Measurements from ENCODE around the gene ACP1. TPM values are rescaled to one million over a fixed set of nuclear protein-coding genes. Genes with fewer than 3 reads are reported as not detected.

ACP1 gene
- total and polyA plus RNA-seq, 2 of the 8 experiments (the other 6 are each of a cell fraction or from before 2014, with no cell fraction given), result 115 to 155 TPM

DNA sequence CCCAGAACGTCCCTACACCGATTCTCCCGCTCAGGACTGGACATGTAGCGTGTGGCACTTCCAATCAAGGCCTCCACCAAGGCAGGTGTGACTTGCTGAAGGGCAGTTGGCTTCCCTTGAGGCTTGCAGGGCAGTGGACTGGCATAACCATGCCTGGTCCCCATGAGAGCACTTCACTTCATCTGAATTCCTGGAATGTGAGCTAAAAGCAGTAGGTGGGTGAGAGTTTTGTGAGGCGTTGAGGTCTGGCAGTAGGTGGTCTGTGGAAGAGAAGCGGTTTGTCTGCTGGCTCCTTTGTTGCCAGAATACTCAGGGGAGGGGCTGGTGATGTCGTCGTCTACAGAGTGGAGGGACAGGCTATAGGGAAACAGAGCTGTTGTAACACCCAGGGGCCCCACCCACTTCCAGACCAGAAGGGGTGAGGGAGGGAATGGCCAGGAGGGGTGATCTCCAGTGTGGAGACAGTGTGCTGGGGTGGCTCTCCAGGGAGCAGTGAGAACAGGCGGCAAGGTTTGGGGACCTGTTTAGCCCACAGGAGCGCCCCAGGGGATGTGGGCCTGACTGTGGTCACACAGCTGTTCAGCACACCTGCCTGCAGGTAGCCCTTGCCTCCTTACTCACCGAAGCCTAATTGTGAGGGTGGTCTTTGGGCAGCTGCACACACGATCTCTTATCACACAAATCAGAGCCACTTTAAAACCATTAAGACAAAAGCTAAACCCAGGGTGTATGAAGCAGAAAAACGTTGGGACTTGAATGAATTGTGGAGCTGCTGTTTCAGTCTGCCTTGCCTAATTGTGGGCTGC, 44.6 kb downstream of the ACP1 start:
- peak; percentile 60 to 64 for DNase-seq (ENCODE audit: low read depth in 1 of 2, low spot score in 2 of 2)
- H3K4me1 ChIP-seq (replicated peaks in 1 of 4; ENCODE audit: control insufficient read depth in 3 of 4, insufficient read depth in 4 of 4, low read length in 3 of 4), result peaks cover 3 to 13% (median 9%) of the 10 kb centered on the region in 4 experiments; a peak in 6 of 7 replicates
- H3K14ac ChIP-seq (ENCODE audit: insufficient read length), result no peak overlapping the region
- peak overlapping the region; percentile 1 for H3K4ac ChIP-seq (replicated peaks; ENCODE audit: insufficient read length, low read depth, low read length)
- no peak overlapping the region for H3K27ac ChIP-seq (ENCODE audit: low read depth, low read length)
- H3K79me2 ChIP-seq (ENCODE audit: control insufficient read depth in 1 of 2, insufficient read depth in 2 of 2, low read length in 2 of 2), result no peaks in the 10 kb centered on the region
- H2BK120ac ChIP-seq (replicated peaks; ENCODE audit: low read depth, low read length), result peak overlapping the region; percentile 16
- peak overlapping the region; percentile 75 for H4K91ac ChIP-seq (replicated peaks; ENCODE audit: insufficient read length, low read length)
- no peak overlapping the region for H4K5ac ChIP-seq (ENCODE audit: insufficient read length, low read depth, low read length)
- H3K79me1 ChIP-seq (ENCODE audit: low read depth, low read length), result no peaks in the 10 kb centered on the region
- H2BK12ac ChIP-seq (ENCODE audit: low read depth, low read length), result peak overlapping the region; percentile 95
- H2BK15ac ChIP-seq (ENCODE audit: low read length), result peak overlapping the region; percentile 96; the same call in 1 of the 2 replicates
- ChIA-PET POLR2A (ENCODE audit: partially characterized antibody) (interaction anchor here (0.7 kb wide), 2 partner anchors 19 to 20 kb away, joined by 3 read pairs; no protein-coding TSS in a partner anchor), CTCF (ENCODE audit: partially characterized antibody) (interaction anchor here (1.2 to 1.9 kb wide), 4 partner anchors 8 to 273 kb away, joined by 3 to 4 read pairs (median 3); no protein-coding TSS in a partner anchor)
- no peak overlapping the region for H3K23ac ChIP-seq (ENCODE audit: insufficient read length)
- FAIRE-seq, result peak; percentile 36
- H2BK5ac ChIP-seq (ENCODE audit: low read depth, low read length), result peak overlapping the region; percentile 40; the same call in 1 of the 2 replicates
- H3K36me3 ChIP-seq (ENCODE audit: control insufficient read depth in 2 of 4, insufficient read depth in 4 of 4, low read length in 3 of 4), result no peaks in the 10 kb centered on the region
- peak overlapping the region in 1 of 4 experiments; percentile 4; a peak in 1 of 7 replicates for H3K9ac ChIP-seq (replicated peaks in 1 of 4; ENCODE audit: extremely low read depth in 1 of 4, low read depth in 3 of 4, low read length in 3 of 4)
- peak overlapping the region; percentile 49; the same call in 1 of the 2 replicates for H2AFZ ChIP-seq (ENCODE audit: low read length)
- H3K4me3 ChIP-seq (ENCODE audit: extremely low read depth in 1 of 4, insufficient read depth in 2 of 4, low read depth in 3 of 4, low read length in 4 of 4), result no peak overlapping the region
- 52% methylated on average over 13 of the region's 13 CpGs; no CpG with 5 or more reads in 1 of the 2 experiments for WGBS, 2 experiments (ENCODE audit: extremely low coverage in 1 of 2, insufficient coverage in 1 of 2, insufficient read length in 1 of 2, insufficient replicate concordance in 2 of 2, low coverage in 1 of 2, low lambda C conversion rate in 2 of 2, missing lambda C conversion rate in 1 of 2)
- H3K27me3 ChIP-seq (replicated peaks in 1 of 4; ENCODE audit: control insufficient read depth in 3 of 4, extremely low read depth in 1 of 4, insufficient read depth in 3 of 4, low read length in 3 of 4), result no peaks in the 10 kb centered on the region
- H3K4me2 ChIP-seq (ENCODE audit: insufficient read depth in 1 of 2, low read depth in 2 of 2, low read length in 2 of 2), result peak overlapping the region; percentile 18 to 25; a peak in 3 of 4 replicates
- no peaks in the 10 kb centered on the region for H3K9me3 ChIP-seq (ENCODE audit: insufficient read depth in 2 of 2, low read depth in 1 of 2, low read length in 1 of 2)
- no peak overlapping the region for H3K56ac ChIP-seq (replicated peaks; ENCODE audit: insufficient read length, low read depth, low read length)
- peak overlapping the region; percentile 19; the same call in 1 of the 2 replicates for H4K8ac ChIP-seq (ENCODE audit: extremely low read depth, insufficient read depth, low read length)
- peak overlapping the region; percentile 85 for H3K18ac ChIP-seq (ENCODE audit: extremely low read depth, low read length)
- peaks cover 0 to 2% of the 10 kb centered on the region in 2 experiments for H4K20me1 ChIP-seq (replicated peaks in 1 of 2; ENCODE audit: control insufficient read depth in 1 of 2, insufficient read depth in 2 of 2, low read length in 2 of 2)
- H2BK20ac ChIP-seq (ENCODE audit: low read length), result peak overlapping the region; percentile 94
- H3K23me2 ChIP-seq (ENCODE audit: low read depth, low read length), result peaks cover 2% of the 10 kb centered on the region; the same call in 1 of the 2 replicates
- peak overlapping the region; percentile 91 for H2AK5ac ChIP-seq (ENCODE audit: low read depth, low read length)
- TF ChIP-seq YY1 (IDR thresholded peaks at IDR 0.05; ENCODE audit: low read depth, low read length) (0 out of 2 replicates have a peak, but pooled peaks have one; percentile 14), TEAD4 (IDR thresholded peaks at IDR 0.05; ENCODE audit: low read depth, low read length) (peak; percentile 96), JUND (IDR thresholded peaks at IDR 0.05; ENCODE audit: low read length) (peak; percentile 37; the same call in 1 of the 2 replicates), ASH2L (IDR thresholded peaks at IDR 0.05; ENCODE audit: low read length) (peak; percentile 27), RAD21 (IDR thresholded peaks at IDR 0.05 in 1 of 2, conservative IDR thresholded peaks at IDR 0.05 in 1 of 2; ENCODE audit: low read depth in 2 of 2, low read length in 2 of 2) (0 out of 4 replicates have a peak, but pooled peaks of 1 of the 2 experiments have one; percentile 2), SIX5 (IDR thresholded peaks at IDR 0.05; ENCODE audit: low read depth, low read length) (no peak), TCF12 (IDR thresholded peaks at IDR 0.05; ENCODE audit: low read depth, low read length) (no peak), SP2 (IDR thresholded peaks at IDR 0.05; ENCODE audit: low read length) (no peak)

Measured in H1 (cell line).